Stimulated activated CD8-positive, alpha-beta memory T cell treated with anti-CD3 and anti-CD28 coated beads, Interleukin-15, amount 100 ng/mL, for 4 hours (primary cell): ENCODE data around the gene GRID1.

Experiments
- DNase-seq, 2 donors: peaks; one replicate each; pipeline ENCODE4 v3.0.0-alpha.2; 2020; ENCODE audit warnings: low read depth in 2 of 2

Gene GRID1

DNA sequence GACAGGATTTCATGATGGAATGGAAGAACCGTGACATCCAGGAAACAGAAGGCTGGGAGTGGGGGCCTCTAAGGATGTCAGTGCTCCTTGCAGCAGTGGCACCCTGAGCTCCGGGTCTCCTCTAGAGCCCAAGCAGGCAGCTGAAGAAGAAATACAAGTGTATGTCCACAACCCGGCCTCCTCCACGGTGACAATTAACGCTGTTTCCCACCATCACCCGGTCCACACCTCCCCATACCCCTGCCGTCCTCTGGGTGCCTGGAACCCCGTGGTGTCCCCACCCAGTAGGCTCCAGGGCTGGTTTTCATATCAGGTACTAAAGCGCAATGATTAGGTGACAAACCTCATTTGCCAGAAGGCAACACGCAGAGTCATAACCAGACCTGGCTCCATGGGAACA lies 30.3 kb downstream of the GRID1 start:
- DNase-seq = no peak

DNA sequence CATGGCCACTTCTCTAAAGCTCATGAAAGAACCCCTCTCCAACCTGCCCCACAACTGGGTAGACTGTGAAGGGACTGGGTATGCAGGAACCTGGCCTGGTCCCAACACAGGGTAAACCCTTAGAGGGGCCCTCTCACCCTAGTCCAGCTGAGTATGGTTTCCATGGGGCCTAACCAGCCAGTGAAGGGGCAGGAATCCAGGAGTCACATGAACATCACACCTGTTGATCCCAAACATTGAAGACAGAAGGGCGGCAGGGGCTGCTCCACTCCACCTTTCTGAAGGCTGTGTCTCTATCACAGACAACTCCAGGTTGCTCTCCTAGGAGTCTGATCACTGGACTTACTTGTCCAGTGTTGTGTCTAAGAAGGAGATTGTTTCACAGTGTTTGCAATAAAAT lies 30.8 kb downstream of the GRID1 start:
- no peak for DNase-seq

DNA sequence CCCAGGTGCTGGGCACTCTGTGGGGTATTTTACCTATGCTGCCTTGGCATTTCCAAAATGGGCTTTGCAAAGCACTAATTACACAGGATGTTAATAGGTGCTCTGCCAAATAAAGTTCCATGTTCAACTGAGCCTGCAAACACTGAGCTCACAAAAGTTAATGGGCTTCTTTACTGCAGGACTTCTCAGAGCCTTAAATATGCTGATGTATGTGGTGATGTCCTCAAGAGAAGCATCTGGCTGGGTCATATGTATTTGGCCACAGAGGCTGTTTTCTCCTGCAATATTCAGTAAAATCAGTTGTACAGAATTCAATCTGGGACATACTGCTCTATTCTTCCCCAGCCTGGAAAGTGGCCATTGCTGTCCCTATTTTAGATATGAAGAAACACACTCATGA lies 31.3 kb downstream of the GRID1 start:
- no peak for DNase-seq

DNA sequence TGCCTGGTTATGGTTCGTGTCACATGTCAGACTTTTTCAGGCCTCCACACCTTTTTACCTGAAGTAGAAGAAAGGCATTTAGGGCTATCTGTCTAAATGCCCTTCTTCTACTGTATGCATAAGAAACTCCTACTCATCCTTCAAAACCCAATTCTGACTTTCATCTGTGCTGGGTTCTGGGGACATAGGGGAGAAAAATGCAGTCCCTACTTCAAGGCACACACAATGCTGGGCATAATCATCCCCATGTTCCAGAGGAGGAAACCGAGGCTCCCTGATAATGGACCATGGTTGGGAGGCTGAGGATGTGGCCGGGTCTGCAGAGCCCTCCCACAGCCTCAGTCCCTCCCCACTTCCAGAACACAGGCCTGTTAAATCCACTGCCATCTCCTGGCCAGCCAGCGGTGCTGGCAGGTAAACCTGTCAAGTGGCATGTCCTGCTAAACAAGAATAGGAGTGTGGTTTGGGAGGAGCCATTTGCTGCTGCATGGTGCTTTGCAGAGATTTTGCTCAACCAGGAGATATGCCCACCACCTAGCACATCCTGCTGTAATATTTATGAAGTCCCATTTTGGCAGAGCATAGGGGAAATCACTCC lies 32.0 kb downstream of the GRID1 start:
- no peak for DNase-seq

DNA sequence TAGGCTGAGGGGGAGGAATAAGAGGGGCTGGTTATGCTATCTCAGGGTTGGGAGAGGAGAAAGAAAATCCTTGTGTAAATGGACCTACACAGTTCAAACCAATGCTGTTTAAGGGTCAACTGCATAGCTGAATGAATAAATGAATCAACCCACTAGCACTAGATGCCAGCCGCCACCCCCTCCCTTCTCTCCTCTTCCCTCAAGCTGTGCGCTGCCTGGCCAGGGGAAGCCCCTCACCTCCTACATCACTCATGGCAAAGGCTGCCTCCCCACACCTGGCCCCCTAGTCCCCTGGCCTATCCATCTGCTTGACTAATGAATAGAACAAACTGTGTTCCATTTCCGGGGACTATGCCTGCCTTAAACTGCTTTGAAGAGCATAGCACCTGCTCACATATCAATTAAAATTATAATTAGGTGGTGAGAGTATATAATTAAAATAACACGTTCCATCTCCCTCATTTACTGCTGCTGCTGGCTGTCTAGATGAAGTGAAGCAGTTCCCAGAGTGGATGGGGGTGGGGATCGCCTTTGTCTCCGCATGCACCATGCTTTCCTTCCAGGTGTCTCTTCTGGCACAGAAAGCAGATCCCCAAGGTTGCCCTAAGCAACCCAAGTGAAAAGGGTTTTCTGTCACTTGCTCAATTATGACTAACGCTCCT lies 32.6 kb downstream of the GRID1 start:
- no peak for DNase-seq

DNA sequence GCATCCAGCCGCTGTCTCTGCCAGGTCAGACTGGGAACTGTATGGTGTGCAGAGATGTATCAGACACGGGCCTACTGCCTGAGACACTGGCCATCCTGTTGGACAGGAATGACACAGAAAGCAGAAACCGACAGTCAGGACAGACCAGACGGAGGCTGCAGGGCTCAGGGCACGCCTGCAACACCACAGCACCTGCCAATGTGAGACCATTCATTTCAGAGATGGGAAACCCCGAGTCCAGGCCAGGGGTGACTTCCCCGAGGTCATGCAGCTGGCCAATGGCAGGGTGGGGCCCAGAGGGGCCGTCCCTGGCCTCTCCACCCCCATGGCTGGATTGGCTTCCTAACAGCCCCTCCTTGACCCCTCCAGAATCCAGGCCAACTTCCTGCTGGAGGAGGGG lies 34.7 kb downstream of the GRID1 start:
- no peak for DNase-seq

DNA sequence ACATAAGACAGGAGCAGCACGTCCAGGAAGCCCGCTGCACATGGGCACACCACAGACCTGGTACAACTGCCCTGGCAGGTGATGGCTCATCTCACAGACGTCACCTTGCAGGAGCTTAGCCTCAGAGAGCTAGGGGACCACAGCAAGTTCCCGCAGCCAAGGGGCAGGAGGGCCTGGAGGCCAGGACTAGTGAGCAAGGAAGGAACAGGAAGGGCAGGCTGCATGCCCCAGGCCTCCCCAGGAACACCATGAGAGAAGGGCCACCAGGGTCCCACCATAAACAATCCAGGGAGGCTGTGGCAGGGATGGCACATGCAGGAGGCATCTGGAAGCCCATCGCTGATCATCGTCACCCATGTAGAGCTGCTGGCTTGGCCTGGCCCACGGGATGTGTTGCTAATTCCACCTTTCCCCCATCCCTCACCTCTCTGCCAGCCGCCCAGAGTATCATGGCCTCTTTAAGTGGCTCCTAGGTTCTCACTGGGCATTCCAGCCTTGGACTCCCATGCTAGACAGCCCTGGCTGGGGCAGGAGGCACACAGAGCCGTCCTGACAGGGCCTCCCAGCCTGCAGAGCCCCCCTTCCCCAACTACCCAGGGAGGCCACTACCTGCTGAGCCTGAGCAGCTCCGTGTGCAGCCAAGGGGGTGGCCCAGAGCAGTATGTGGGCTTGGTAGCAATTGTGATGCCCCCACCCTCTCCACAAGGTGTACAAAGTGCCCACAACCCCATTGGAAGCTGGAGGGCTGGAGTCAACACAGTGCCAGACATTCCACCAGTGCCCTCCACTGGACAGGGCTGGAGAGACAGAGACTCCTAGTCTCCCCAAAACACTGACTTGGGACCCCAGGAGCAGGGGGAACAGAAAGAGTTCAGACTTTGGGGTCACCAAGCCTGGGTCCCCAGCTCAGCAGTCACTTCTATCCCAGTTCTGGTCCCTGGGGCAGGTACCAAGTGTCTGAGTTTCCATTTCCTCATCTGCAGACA lies 35.5 kb downstream of the GRID1 start:
- DNase-seq = no peak

DNA sequence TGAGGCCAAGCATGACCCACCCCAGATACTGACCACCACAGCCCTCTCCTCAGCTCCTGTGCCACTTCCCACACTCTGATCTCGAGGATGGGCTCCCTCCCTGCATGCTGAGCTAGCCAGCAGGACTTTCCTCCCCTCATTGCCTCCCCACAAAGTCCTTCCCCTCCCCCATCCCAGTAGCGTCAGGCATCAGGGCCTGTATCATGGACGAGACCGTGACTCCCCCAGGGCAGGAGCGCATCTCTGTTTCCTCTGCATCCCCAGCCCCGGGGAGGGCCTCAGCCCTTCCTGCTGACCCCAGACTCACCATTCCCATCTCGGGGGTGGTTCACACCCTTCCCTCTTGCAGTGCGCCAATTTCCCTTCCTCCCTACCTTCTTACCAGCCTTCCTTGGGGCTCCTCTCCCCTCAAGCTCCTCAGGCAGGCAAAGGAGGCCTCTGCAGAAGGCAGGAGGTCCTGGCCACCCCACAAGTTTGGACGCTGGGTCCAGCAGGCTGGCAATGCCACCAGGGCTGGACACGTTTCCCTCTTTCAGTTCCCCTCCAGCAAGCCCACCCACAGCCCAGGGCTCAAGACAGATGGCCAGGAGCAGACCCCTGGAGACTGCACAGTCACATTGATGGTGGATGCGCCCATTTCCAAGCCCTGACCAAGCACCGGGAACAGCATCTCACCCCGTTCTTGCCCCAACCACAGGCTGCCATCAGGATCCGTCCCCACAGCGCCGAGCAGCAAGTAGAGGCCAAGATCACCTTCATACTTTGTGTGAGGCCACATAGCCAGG lies 36.5 kb downstream of the GRID1 start:
- no peak for DNase-seq

DNA sequence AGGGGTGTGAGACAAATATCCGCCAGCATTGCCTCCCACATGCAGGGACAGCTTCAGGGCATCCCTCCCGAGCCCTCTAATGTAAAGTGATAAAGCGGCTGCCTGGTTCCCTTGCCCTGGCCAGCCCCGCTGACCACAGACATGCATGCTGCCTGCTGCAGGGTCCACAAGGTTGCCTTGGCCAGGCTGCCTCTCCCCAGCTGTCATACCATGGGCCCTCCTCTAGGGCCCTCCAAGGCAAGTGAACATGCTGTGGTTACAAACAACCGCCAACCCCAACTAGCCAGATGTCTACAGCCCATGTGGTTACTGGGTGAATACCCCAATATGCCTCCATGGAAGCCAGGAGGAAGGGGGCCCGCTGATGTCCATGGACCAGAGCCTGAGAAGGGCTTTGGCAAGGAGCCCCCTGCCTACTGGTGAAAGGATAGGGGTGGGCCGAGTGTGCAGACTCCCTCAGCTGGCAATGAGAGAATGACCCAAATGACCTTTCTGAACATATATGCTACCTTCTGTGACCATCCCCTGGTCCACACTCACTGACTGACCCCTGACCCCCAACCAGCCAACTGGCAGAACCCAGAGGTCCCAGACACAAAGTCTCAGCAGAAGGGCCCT lies 37.4 kb downstream of the GRID1 start:
- DNase-seq = no peak

DNA sequence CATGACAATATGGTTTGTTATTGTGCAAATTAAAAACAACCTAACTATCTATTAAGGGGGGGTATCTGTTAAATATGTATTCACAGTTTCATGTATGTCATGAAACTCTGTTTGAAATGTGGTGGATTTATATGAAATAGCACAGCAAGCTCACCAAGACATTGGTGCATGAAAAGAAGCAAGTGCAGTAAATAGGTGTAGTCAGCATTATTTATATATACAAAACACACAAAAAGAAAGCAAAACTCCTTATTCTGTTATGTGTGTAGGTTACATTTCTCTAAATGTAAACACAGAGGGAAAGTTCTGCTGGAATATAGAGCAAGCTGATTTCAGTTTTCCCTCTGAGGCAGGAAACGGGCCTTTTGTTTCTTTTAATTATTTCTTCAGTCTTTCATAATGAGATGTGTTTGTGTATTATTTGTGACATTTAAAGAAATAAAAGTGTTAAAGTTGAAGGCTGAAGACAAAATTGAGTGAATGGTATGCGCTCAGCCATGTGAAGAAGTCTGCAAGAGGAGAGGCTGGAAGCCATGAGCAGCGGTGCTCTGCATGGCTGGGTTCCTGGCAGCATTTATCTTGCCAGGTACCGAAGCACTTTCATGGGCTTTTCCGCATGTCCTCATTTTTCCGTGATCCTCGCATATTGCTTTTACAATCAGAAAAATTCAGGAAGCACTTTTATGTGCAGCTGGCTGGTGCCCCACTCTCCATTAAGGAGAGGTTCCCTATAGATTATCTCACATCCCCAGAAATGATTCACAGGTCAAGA lies 38.5 kb downstream of the GRID1 start:
- DNase-seq = no peak

DNA sequence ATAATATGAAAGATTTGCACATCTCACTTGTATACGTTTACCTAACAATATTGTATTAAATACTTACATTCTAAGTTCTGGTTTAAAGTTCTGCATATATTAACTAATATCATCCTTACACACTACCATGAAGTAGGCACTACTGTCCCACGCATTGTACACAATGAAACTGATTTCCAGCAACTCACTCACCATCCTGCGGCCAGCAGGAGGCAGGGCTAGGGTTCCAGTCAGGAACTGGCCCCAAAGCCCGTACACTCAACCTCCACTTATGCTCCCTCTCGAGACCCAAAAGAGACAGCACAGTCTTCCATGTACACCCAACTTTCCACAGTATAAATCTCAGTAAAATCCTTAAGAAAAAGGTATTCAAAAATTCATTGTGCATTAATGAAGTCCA lies 41.4 kb downstream of the GRID1 start:
- no peak for DNase-seq

DNA sequence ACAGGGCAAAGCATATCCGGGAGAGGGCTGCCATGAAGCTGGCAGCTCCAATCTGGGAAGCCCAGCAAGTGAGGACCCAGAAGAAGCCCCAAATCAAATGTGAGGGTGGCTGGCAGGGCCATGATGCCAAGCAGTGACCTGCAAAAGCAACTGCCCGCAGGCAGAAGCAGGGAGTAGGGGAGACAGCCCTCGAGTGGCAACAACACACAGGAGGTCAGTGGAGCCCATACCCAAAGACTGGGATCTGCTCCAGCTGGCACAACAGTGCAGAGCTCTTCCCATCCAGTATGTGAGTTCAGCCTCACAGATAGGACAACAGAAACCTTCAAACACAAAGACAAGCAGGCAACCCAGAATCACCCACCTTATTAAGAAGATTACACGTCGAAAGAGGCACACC lies 45.0 kb downstream of the GRID1 start:
- no peak for DNase-seq

DNA sequence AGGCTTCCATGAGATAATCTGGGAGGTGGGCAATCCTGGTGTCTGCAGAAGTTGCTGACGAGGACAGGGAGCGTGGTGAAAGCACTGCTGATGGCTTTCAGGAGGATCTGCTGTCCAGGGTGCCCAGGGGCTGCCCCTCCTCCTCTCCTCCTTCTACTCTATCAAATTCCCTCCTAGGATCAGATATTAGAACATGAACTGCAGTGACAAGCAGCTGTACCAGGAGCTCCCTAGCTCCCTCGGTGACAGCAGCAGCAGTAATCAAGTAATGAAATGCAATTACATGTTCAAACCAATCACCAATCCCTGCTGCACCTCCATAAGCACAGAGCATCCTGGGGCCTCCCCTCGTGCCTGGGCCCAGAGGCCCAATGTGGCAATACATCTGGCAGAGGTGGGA lies 46.9 kb downstream of the GRID1 start:
- no peak for DNase-seq

DNA sequence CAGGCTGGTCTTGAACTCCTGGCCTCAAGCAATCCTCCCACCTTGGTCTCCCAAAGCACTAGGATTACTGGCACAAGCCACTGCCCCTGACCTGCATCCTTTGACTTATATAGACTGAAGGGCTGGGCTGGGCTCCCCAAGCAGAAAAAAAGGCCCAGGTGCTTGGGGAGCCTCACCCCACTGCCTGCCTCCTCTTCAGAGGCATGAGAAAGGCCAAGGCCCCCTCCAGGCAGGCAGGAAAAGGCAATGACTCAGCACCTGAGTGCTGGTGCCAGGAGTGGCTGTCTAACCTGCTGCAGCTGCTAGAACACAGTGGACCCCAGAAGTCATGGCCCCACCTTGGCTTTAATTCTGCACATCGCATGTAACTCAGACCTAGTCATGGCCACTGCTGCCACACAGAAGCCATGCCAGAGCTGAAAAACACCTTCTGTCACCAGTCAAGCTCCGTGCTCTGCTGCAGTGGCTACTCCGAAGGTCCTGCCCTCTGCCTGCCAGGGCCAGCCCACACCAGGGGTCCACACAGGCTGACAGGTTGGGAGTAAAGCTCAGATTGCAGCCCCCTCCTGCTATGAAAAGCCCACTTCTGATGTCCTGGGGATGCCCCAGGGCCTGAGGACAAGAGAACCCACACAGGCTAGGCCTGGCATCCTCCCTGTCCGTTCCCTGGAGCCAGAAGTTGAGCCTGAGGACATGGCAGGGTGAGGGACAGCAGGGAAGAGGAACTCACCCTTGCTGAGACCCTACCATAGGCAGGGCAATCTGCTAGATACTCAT lies 48.5 kb downstream of the GRID1 start:
- no peak for DNase-seq

DNA sequence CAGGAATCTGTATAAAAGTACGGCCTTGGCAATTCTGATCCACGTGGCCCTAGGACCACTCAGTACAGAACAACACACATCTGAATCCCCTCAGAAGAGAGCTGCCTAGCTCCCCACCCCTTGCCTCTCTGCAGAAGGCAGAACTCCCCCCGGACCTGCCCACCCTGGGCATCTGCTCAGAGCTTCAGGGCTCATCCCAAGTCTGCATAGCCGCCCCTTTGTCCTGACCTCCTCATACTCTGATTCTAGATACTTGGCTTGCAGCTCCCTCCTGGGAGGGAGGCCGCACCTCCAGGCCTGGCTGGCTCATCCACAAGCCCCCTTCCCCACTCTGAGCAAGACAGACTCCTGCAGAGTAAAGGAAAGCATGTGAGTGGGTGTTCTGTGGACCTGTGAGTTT lies 49.6 kb downstream of the GRID1 start:
- no peak for DNase-seq

DNA sequence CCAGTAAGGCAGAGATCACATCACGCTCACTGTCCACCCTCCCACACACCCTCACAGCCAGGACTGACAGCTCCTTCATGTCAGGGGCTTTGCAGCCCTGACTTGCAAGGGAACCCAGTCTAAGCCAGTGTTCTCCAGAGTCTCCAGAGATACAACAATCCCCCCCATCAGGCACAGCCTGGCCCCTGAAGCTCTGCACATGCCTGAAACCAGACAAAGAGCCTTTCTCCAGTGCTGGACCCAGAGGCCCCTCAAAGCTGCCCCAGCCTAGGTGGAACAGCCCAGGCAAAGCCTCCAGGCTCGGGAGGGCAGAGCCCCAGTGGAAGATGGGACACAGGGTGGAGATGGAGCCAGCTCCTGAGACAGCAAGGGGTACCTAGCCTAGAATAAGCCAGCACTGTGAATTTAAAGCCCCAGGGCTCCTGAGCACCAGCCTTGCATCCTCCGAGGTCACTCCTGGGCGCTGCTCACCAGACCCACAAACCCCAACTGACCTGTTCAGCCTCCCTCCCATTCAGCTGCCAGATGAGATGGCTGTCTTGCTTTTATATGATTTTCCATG lies 50.2 kb downstream of the GRID1 start:
- no peak for DNase-seq

DNA sequence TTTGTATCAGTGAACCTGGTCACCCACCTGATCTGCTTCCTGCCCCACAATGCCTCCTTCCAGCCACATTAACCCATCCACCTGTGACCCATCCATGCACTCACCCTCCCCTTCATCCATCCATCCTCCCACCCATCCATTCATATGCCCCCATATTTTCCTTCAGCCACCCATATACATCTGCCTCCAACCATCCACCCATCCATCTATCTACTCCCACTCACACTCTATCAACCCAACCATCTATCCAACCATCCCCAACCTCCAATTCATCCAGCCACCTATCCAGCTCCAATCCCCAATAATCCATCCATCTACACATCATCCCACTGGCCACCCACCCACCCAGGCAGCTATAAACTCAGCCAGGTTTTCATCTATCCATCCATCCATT lies 51.0 kb downstream of the GRID1 start:
- DNase-seq = no peak

DNA sequence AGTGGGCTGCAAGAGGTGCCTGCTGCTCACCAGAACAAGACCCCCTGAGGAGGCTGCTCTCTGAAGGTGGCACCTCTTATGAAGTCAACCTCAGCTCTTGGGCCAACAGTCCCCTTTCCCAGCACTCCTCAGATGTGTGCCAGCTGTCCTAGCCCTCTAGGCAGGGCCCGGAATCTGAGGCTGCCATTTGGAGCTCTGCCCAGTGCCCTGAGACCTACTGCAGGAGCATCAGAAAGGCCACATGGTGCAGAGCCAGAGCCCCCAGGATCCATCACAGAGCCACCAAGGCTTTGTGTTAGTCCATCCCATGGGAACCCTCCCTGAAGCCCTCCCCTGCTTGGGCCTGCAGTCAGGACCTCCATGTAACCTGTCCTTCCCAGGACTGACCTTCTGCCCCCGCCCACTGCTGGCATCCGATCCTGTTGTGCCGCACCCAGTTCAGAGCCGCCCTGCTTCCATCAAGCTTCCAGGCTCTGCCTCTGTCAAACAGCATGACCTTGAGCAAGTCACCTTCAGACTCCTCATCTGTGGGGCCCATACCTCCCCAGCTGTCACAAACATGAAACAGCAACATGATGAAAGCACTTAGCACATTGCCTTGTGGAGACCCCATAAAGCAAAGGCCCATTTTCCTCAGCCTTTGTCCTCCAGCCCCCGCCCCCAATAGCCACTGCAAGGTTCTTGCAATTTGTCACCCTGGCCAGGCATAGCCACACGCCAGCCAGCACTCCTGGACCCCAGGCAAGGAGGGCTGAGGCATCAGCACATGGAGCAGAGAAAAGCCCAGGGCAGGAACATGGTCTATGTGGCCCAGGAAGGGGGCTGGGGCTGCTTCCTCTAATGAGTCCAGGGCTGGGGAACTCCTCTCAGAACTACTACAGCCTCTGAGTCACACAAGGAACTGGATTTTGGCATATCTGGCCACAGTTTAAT lies 51.7 kb downstream of the GRID1 start:
- no peak for DNase-seq

DNA sequence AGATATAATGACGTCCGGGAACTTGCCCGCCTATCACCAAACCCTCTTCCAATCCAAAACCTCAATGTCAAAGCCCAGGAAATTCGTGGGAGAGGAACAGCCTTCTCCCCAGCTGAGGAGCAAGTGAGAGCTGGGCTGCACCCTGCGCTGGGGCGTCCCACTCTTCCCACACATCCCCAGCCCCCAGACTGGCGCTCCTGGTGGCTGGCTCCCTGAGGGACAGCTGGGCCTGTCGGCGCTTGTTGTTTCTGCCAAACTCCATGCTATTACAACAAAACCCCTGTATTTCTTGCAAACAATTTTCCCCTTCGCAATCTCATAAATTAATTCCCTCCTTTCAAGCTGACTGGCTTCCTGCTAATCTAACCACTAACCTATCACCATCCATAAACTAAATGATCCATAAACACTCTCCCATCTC lies 53.0 kb downstream of the GRID1 start:
- DNase-seq = no peak
